ENCODE data around the gene PPP3R1.
A peak's percentile ranks its signal among the peaks of the same experiment; 100 is the strongest.

- TF ChIP-seq SP1 (IDR thresholded peaks at IDR 0.05), result peak; percentile 51
- peak; percentile 72 for TF ChIP-seq YY1 (IDR thresholded peaks at IDR 0.05)
- no peak for TF ChIP-seq CTCF (IDR thresholded peaks at IDR 0.05; ENCODE audit: low read depth, low read length, missing input control)
- no peak for TF ChIP-seq MAX (IDR thresholded peaks at IDR 0.05)
- TF ChIP-seq GABPA (IDR thresholded peaks at IDR 0.05 in 1 of 2, conservative IDR thresholded peaks at IDR 0.05 in 1 of 2), result peak in 1 of 2 donors; percentile 83
These were observed at the start of gene PPP3R1 for GRCh38 chr2:68252400-68253218.
